Activated CD8-positive, alpha-beta memory T cell treated with anti-CD3 and anti-CD28 coated beads for 1 hour (primary cell): ENCODE data around the gene SLC6A18.

Source experiments
- DNase-seq, 2 donors: peaks; one replicate each; pipeline ENCODE4 v3.0.0-alpha.2; 2020; ENCODE audit warnings: low read depth in 1 of 2; ENCODE audit errors: extremely low read depth in 1 of 2

The SLC6A18 gene

DNA sequence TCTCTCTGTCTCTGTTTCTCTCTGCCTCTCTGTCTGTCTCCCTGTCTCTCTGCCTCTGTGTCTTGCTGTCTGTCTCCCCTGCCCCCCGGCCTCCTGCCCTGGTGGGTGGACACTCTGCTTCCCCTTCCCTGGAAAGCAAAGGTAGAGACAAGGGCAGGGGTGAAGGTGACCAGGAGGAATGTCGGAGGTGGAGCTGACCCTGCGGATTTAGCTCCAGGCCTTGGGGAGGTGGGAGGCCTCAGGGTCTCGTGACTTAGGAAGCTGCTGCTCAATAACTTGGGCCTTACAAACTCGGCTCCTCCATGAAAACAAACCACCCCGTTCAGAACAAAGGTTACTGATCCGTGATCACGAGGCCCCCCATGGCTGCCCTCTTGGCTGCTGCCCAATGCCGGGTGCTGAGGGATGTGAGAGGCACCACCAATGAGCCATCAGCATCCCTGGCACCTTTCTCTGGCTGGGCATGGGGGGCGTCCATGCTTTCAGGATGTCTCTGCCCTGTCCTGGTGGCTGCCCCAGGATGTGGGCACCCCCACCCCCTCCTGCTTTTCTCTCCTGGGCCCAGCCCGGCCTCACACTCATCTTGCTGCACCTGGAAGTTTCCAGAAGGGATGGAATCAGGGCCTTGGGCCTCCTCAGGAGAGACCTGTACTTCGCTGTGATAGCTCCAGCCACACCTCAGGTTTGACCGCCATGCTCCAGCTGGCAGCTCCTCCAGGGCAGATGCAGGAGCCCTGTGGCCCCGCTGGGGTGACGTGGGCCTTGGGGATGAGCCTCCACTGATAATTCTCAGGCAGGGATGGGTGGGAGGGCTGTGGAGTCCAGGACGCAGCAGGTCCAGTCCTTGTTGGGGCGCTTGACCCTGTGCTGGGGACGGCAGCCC is 38.6 kb upstream of the SLC6A18 start:
- no peak for DNase-seq

DNA sequence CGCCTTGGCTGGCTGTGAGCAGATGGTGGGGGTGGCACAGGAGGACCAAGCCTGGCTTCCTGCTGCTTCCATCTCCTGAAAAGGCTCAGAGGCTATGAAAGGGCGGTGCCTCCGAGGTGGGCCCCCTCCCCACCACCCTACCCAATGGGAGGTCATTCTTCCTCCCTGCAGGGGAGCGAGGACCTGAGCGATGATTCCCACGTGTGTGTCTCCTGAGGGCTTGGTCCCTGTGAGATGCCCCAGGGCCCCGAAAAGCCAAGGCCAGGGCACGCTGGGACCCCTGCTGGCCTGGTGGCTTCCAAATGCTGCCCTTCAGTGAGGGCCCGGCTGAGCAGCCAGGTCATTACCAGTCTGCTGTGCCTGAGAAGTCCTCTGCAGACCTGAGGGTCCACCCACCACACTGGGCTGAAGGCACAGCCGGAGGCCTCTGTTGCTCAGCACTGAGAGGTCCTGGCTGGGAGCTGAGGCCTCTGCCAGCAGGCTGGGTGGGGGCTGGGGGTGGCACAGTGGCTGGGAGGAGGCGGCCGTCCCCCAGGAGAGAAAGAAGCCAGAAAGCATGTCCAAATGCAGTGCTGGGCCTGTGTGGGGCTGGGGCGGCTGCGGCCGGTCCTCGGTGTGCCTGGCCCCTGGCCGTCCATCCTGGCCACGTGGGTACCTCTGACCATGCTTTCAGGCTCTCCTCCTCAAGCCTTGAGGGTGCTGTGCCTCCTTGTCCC is 37.8 kb upstream of the SLC6A18 start:
- no peak for DNase-seq

DNA sequence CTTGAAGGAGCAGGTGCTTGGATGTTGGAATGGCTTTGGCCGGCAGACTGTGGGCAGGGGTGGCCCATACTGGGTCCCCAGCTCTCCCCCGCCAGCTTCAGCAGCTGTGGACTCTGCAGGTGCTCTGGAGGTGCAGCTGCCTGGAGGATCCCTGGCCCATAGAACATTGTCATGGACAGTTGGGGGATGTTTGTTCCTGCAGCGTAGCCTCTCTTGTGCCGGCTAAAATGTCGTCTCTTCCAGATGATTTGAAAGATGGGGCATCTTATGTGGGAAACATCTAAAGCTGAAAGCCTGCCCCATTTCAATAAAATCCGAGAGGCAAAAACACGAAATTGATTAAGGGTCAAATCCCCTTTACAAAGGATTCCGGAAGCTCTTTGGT is 37.2 kb upstream of the SLC6A18 start:
- no peak for DNase-seq

DNA sequence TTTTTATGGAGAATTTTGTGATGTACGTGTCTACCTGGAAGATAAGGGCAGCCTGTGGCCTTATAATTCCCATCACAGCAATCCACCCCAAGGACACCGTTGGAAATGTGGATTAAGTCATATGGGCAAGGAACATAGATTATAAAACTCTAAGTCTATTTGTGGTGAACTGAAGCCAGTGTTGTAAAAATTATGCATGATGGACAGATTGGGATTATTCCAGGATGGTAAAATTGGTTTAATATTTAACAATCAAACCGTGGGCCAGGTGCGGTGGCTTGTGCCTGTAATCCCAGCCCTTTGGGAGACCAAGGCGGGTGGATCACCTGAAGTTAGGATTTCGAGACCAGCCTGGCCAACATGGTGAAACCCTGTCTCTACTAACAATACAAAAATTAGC is 36.7 kb upstream of the SLC6A18 start:
- no peak for DNase-seq

DNA sequence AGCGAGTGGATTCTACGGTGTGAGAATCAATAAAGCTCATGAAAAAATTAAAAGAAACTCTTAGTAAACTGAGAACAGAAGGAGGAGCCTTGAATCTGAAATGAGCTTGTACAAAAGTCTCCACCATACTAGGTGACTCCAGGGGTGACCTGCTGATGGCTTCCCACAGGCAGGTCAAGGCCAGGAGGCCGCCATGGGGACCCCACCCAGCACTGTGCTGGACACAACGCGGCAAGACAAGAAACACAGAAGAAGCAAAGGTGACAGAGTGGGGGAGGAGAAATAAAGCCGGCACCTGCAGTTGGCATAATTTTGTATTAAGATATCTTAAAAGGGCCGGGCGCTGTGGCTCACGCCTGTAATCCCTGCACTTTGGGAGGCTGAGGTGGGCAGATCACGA is 35.9 kb upstream of the SLC6A18 start:
- DNase-seq, result no peak

DNA sequence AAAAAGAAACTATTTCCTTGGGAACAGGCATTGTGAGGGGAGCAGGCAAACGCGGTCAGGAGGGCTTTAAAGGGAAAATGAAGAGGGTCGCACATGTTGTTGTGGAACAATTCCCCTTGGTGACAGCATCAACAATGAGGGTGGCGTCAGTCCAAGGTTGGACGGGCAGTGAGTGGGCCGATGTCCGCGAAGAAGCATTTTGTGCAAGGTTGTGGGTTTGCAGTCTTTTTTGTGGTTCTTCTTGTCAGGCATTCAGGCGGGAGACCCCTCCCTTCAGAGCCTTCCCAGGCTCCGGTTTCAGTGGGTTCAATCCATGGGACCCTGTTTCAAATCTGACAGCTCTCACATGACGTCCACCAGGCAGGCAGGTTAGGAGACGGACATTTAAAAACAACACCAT is 34.9 kb upstream of the SLC6A18 start:
- DNase-seq, result no peak

DNA sequence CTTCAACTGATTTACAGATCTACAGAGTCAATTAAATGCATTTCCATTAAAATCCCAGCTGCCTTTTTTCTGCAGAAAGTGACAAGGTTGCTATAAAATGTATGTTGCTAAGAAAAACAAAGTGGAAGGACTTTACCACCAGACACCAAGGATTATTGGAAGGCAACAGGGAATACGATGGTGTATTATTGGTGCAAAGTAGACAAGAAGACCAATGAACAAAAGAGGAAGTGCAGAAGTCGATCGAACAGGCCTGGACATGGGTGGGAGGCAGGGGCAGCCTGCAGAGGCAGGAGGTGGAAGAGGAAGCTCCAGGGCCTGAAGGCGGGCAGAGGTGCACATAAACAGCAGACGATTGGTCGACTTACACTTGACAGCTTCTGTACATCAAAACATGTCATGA is 34.3 kb upstream of the SLC6A18 start:
- DNase-seq, result no peak

DNA sequence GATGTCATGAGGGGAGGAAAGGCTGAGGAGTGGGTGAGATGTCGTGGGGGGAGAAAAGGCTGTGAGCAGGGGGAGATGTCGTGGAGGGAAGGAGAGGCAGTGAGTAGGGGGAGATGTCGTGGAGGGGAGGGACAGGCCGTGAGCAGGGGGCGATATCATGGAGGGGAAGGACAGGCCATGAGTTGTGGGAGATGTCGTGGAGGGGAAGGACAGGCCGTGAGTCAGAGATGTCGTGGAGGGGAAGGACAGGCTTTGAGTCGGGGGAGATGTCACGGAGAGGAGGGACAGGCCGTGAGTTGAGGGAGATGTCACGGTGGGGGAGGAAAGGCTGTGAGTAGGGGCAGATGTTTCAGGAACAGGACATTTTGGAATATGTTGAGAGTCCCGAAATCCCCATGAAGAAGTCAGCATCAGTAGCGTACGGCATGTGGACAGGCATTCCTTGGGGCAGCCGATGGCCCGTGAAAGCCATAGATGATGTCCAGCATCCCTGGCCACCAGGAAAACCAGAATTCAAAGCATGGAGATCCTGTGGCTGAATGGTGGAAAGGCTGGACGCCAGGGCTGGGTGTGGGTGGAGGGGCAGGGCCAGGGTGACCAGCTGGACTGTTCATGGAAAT is 32.1 kb upstream of the SLC6A18 start:
- DNase-seq, result no peak

DNA sequence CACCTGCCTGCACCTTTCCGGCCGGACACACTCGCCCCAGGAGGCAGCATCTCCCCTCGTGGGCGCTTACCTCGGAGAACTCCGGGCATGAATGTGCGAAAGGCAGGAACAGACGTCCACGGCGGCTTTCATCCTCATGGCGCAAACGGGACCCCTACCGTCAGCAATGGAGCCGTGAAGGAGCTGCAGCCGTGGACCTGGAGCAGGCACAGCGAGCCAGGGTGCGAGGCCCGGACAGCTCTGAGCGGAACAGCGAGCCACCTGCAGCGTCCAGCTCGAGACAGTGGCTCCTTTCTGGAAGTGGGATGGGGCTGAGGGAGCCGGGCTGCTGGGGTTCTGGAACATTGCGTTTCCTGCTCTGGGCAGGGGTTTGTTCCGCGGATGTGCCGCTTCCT is 31.6 kb upstream of the SLC6A18 start:
- DNase-seq, result no peak

DNA sequence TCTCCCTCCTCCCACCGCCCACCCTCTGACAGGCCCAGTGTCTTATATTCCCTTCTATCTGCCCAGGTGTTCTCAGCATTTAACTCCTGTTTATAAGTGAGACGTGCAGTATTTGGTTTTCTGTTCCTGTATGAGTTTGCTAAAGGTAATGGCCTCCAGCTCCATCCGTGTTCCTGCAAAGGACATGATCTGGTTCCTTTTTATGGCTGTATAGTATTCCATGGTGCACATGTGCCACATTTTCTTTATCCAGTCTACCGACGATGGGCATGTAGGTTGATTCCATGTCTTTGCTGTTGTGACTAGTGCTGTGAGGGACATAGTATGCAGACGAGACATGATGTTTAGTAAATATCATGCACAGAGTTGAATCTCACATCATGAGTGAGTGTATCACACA is 30.8 kb upstream of the SLC6A18 start:
- DNase-seq, result no peak

DNA sequence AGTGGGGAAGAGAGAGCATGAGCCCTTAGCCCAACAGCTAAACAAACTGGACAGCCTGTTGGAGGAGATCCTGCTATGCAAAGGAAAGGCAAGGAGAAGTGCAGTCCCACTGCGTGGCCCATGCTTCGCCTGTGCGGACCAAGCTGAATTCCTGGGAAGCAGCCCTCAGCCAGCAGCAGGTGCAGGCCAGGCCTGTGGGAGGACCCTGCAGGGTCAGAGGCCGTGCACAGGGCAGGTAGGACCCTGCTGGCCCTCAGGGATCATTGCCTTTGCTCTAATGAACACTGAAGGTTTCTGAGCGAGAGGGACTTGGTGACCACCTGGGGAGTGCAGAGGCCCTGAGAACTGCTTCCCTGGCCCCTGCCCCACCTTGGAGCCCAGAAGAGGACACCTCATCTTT is 29.7 kb upstream of the SLC6A18 start:
- DNase-seq, result no peak

DNA sequence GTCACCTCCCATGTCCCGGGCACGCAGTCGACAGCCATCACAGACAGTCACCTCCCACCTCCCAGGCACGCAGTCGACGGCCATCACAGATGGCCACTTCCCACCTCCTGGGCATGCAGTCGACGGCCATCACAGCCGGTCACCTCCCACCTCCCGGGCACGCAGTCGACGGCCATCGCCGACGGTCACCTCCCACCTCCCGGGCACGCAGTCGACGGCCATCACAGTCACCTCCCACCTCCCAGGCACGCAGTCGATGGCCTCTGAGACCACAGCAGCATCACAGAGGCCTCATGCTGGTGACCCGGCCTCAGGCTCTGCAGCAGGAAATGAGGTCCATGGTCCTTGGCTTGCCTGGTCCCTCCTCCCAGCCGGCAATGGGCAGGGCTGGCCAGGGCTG is 29.3 kb upstream of the SLC6A18 start:
- no peak for DNase-seq

DNA sequence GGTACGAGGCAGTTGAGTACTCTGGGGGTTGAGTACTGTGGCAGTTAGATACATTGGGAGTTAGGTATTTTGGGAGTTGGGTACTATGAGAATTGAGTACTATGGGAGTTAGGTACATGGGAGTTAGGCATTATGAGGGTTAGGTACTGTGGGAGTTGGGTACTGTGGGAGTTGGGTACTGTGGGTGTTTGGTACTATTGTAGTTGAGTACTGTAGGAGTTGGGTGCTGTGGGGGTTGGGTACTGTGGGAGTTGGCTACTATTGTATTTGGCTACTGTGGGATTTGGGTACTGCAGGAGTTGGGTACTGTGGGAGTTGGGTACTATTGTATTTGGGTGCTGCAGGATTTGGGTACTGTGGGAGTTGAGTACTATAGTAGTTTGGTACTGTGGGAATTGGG is 28.6 kb upstream of the SLC6A18 start:
- no peak for DNase-seq

DNA sequence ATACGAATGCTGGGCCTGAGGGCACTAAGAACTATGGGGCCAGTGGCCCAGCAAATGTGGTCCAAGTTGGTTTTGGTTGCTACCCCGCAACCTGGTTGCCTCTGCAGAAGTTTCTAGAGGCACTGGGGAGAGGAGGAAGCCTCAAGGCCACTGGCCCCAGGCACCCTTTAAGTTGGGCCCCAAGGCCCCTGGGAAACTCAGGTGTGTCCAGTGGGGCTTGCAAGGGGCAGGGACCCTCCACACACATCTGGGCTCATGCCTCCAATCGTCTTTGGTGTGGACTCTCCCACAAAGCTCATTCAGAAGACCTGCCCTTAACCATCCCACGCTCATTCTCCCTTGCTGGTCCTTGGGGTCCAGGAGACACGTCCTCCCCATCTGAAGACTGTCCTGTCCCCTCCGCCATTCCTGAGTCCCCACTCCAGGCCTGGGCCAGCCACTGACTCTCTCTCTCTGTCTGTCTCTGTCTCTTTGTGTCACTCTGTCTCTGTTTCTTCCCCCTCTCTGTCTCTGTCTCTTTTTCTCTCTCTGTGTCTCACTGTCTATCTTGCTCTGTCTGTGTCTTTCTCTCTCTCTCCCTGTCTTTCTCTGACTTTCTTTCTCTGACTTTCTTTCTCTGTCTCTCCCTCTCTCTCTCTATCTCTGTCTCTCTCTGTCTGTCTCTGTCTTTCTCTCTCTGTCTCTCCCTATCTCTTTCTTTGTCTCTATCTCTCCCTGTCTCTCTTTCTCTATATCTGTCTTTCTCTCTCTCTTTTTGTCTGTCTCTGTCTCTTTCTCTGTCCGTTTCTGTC is 27.1 kb upstream of the SLC6A18 start:
- no peak for DNase-seq

DNA sequence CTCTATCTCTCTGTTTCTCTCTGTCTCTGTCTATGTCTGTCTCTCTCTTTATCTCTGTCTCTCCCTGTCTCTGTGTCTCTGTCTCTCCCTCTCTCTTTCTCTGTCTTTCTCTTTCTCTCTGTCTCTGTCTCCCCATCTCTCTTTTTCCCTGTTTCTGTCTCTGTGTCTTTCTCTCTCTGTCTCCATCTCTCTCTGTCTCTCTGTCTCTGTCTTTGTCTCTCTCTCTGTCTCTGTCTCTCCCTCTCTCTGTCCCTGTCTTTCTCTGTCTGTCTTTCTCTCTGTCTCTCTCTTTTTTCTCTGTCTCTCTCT is 25.9 kb upstream of the SLC6A18 start:
- no peak for DNase-seq

DNA sequence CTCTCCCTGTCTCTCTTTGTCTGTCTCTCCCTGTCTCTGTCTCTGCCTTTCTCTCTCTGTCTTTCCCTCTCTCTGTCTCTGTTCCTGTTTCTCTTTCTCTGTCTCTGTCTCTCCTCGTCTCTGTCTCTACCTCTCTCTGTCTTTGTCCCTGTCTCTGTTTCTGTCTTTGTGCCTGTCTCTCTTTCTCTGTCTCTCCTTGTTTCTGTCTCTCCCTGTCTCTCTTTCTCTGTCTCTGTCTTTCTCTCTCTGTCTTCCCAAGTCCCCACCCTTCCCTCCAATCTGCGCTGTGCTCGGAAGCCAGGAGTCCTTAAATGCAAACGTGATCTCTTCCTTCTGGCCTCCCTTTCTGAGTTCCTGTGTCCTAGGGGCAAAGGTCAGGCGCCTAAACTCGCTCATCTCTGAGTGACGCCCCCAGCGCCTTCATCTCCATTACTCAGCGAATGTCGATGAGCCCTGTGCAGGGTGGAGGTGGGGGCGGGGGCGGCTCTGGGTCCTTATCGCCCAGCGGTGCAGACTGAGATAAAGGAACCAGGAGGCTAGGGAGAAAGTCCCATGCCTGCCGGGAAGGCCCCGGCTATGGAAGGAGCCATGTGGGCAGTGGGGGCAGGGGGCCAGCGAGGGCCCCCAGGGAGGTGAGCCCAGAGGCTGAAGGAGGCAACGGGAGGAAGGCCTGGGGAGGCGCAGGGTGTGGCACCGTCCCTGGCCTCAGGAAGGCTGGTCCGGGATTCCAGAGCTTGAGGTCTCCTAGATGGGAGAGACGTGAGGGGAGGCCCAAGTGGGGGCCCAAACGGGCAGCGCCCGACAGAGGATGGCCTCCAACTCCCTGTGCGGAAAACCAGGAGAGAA is 25.3 kb upstream of the SLC6A18 start:
- DNase-seq, result no peak

DNA sequence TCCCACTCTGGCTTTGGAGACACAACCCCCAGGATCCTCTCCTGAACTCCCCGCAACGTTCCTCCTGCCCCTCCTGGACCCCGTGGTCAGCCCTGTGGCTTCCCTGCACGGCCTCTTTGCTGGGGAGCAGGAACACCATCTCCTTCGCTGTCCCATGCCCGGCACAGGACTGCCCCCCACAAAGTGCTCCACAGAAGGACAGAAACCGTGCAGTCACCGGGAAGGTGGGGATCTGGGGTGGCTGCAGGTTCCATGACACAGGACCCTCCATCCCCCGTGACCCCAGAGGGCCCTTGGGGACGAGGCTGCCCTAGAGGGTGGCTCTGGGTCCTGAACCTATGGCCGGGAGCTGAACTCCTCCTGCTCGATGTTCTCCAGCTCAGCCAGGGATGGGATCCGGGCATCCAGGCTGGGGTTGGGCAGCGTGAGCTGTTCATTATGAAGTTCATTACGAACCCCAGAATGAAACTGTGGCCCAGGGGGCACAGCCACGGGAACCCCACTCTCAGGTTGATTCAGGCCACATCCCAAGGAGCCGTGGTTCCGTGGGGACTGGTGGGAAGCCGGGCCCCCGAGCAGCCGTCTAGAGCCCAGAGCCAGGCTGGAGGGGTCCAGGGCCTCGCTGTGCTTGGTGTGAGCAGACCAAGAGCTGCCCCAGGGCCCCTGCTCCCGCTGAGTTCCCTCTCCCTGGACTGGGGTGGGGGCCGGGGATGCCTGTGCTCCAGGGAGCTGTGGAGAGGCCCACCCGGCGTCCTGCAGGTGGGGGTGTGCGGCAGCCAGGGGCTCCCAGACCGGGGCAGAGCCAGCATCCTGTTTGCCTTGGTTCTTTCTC is 24.5 kb upstream of the SLC6A18 start:
- DNase-seq, result no peak

DNA sequence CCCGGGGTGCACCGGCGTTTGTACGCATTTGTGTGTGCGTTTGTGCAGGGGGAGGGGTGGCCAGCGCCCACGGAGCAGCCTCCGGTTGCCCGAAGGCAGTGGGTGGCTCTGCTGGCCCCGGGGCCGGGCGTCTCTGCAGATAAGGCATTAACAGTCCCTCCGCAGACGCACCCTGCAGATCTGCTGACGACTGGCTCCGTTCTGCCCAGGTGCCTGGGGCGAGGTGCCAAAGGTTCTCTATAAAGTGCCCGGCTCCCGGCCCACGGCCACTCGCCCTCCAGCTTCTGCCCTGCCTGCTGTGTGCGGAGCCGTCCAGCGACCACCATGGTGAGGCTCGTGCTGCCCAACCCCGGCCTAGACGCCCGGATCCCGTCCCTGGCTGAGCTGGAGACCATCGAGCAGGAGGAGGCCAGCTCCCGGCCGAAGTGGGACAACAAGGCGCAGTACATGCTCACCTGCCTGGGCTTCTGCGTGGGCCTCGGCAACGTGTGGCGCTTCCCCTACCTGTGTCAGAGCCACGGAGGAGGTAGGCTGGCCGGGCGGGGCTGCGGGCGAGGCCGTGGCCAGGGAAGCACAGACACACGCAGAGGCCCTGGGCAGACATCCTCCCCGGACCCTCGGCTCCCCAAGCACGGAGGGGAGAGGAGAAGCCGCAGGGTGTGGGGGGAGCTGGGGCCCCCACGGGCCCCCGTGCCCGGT is 23.7 kb upstream of the SLC6A18 start, which contains the start of gene SLC6A19:
TSS of gene SLC6A19 (plus strand) at position 269 of the 699 bp plus-strand sequence. CDS start at position 325, 56 bp downstream.
- no peak for DNase-seq
